Measurements from ENCODE around the gene DENND1A.

- TF ChIP-seq EZH2 (IDR thresholded peaks at IDR 0.05) = no peak
- TF ChIP-seq POLR2AphosphoS5 (IDR thresholded peaks at IDR 0.05; ENCODE audit: borderline replicate concordance, low read depth, low read length) = no peak
These were observed 378.2 kb downstream of the DENND1A start for GRCh38 chr9:123551734-123552133.
